ENCODE results near the gene PRORP. TPM values are rescaled to one million over a fixed set of nuclear protein-coding genes. Genes with fewer than 3 reads are reported as not detected.
A peak's percentile ranks its signal among the peaks of the same experiment; 100 is the strongest.

Gene PRORP
- total and polyA plus RNA-seq, 2 experiments from 2014 or later = 23.2 to 32.7 TPM

GRCh38 chr14:35124127-35124526 is 1.8 kb downstream of the PRORP start:
- H3K27ac ChIP-seq = no peak overlapping the region
- no peak for TF ChIP-seq EZH2phosphoT487 (IDR thresholded peaks at IDR 0.05; ENCODE audit: insufficient read depth, low read depth)
- no peak for TF ChIP-seq EZH2 (IDR thresholded peaks at IDR 0.05; ENCODE audit: insufficient read depth, poor library complexity, severe bottlenecking)
- H2AFZ ChIP-seq = no peak overlapping the region
- H3K4me3 ChIP-seq = peak overlapping the region; percentile 80
- no peak for DNase-seq
- peaks cover 66% of the 10 kb centered on the region for H3K79me2 ChIP-seq (ENCODE audit: insufficient read depth)
- peak overlapping the region; percentile 92; the same call in 1 of the 2 replicates for H3K9ac ChIP-seq
- H3F3A ChIP-seq (ENCODE audit: insufficient read depth) = peaks cover 13% of the 10 kb centered on the region; the same call in 1 of the 2 replicates
- no peaks in the 10 kb centered on the region for H3K9me2 ChIP-seq (ENCODE audit: insufficient read depth)
- no peaks in the 10 kb centered on the region for H3K9me3 ChIP-seq (ENCODE audit: low read depth)
- H3K4me1 ChIP-seq (ENCODE audit: insufficient read depth) = peaks cover 12% of the 10 kb centered on the region; the same call in 1 of the 2 replicates
- H4K20me1 ChIP-seq (ENCODE audit: insufficient read depth) = no peaks in the 10 kb centered on the region
- WGBS, 2 experiments (ENCODE audit: low coverage in 1 of 2, low lambda C conversion rate in 2 of 2, missing lambda C conversion rate in 2 of 2) = 100% methylated on average over 1 of the region's 1 CpG
- peak overlapping the region; percentile 97 for H3K4me2 ChIP-seq (ENCODE audit: unreplicated experiment)
- 0 out of 2 replicates have a peak, but pooled peaks cover 7% of the 10 kb centered on the region for H3K36me3 ChIP-seq (ENCODE audit: low read depth)
- no peaks in the 10 kb centered on the region for H3K27me3 ChIP-seq (replicated peaks; ENCODE audit: insufficient read depth)
- in situ Hi-C loops (cut with MboI) = no loop called here

GRCh38 chr14:35133542-35134328 is 11.4 kb downstream of the PRORP start:
- H3F3A ChIP-seq (ENCODE audit: insufficient read depth) = no peaks in the 10 kb centered on the region
- no peak overlapping the region for H3K4me2 ChIP-seq (ENCODE audit: unreplicated experiment)
- no peaks in the 10 kb centered on the region for H3K4me1 ChIP-seq (ENCODE audit: insufficient read depth)
- no peak for TF ChIP-seq EZH2 (IDR thresholded peaks at IDR 0.05; ENCODE audit: insufficient read depth, poor library complexity, severe bottlenecking)
- no peak for TF ChIP-seq EZH2phosphoT487 (IDR thresholded peaks at IDR 0.05; ENCODE audit: insufficient read depth, low read depth)
- no peaks in the 10 kb centered on the region for H3K27me3 ChIP-seq (replicated peaks; ENCODE audit: insufficient read depth)
- H3K27ac ChIP-seq = no peak overlapping the region
- peaks cover 72% of the 10 kb centered on the region for H3K79me2 ChIP-seq (ENCODE audit: insufficient read depth)
- no peak for DNase-seq
- no peaks in the 10 kb centered on the region for H3K9me2 ChIP-seq (ENCODE audit: insufficient read depth)
- H3K36me3 ChIP-seq (ENCODE audit: low read depth) = no peaks in the 10 kb centered on the region; the same call in none of the 2 replicates
- in situ Hi-C loops (cut with MboI) = loop anchor here (25.0 kb wide), 1 partner anchor 554 kb away; no protein-coding TSS in a partner anchor
- no peak overlapping the region for H3K4me3 ChIP-seq
- H3K9me3 ChIP-seq (ENCODE audit: low read depth) = no peaks in the 10 kb centered on the region
- H2AFZ ChIP-seq = no peak overlapping the region
- H3K9ac ChIP-seq = no peak overlapping the region
- 90 to 91% methylated on average over 6 of the region's 6 CpGs for WGBS, 2 experiments (ENCODE audit: low coverage in 1 of 2, low lambda C conversion rate in 2 of 2, missing lambda C conversion rate in 2 of 2)
- H4K20me1 ChIP-seq (ENCODE audit: insufficient read depth) = no peaks in the 10 kb centered on the region

GRCh38 chr14:35134329-35135123 is 12.2 kb downstream of the PRORP start:
- no peak overlapping the region for H3K4me2 ChIP-seq (ENCODE audit: unreplicated experiment)
- H3K9me2 ChIP-seq (ENCODE audit: insufficient read depth) = no peaks in the 10 kb centered on the region
- no peak overlapping the region for H3K4me3 ChIP-seq
- H3K27me3 ChIP-seq (replicated peaks; ENCODE audit: insufficient read depth) = no peaks in the 10 kb centered on the region
- H3F3A ChIP-seq (ENCODE audit: insufficient read depth) = no peaks in the 10 kb centered on the region
- TF ChIP-seq EZH2phosphoT487 (IDR thresholded peaks at IDR 0.05; ENCODE audit: insufficient read depth, low read depth) (no peak), EZH2 (IDR thresholded peaks at IDR 0.05; ENCODE audit: insufficient read depth, poor library complexity, severe bottlenecking) (no peak)
- in situ Hi-C loops (cut with MboI) = loop anchor here (25.0 kb wide), 1 partner anchor 553 kb away; no protein-coding TSS in a partner anchor
- no peaks in the 10 kb centered on the region for H3K4me1 ChIP-seq (ENCODE audit: insufficient read depth)
- no peak overlapping the region for H3K9ac ChIP-seq
- H4K20me1 ChIP-seq (ENCODE audit: insufficient read depth) = no peaks in the 10 kb centered on the region
- 97% methylated on average over 4 of the region's 4 CpGs for WGBS, 2 experiments (ENCODE audit: low coverage in 1 of 2, low lambda C conversion rate in 2 of 2, missing lambda C conversion rate in 2 of 2)
- H3K79me2 ChIP-seq (ENCODE audit: insufficient read depth) = peaks cover 64% of the 10 kb centered on the region
- no peaks in the 10 kb centered on the region; the same call in none of the 2 replicates for H3K36me3 ChIP-seq (ENCODE audit: low read depth)
- H3K9me3 ChIP-seq (ENCODE audit: low read depth) = no peaks in the 10 kb centered on the region
- no peak overlapping the region for H3K27ac ChIP-seq
- no peak overlapping the region for H2AFZ ChIP-seq
- DNase-seq = no peak

- 71 to 75% methylated on average over 5 of the region's 5 CpGs for WGBS, 2 experiments (ENCODE audit: low coverage in 1 of 2, low lambda C conversion rate in 2 of 2, missing lambda C conversion rate in 2 of 2)
- peaks cover 32% of the 10 kb centered on the region for H3K79me2 ChIP-seq (ENCODE audit: insufficient read depth)
Observed at GRCh38 chr14:35138585-35138984, 16.2 kb downstream of the PRORP start.

More at GRCh38 chr14:35138585-35138984, 16.2 kb downstream of the PRORP start:
- Histone ChIP-seq H3F3A (ENCODE audit: insufficient read depth) (no peaks in the 10 kb centered on the region), H3K9me3 (ENCODE audit: low read depth) (no peaks in the 10 kb centered on the region), H3K36me3 (ENCODE audit: low read depth) (no peaks in the 10 kb centered on the region), H3K4me2 (ENCODE audit: unreplicated experiment) (no peak overlapping the region), H3K27me3 (replicated peaks; ENCODE audit: insufficient read depth) (no peaks in the 10 kb centered on the region), H3K9ac (no peak overlapping the region), H3K4me3 (no peak overlapping the region), H2AFZ (no peak overlapping the region), H4K20me1 (ENCODE audit: insufficient read depth) (no peaks in the 10 kb centered on the region), H3K4me1 (ENCODE audit: insufficient read depth) (no peaks in the 10 kb centered on the region), H3K27ac (no peak overlapping the region), H3K9me2 (ENCODE audit: insufficient read depth) (no peaks in the 10 kb centered on the region)
- in situ Hi-C loops (cut with MboI) = loop anchor here (25.0 kb wide), 1 partner anchor 549 kb away; no protein-coding TSS in a partner anchor
- DNase-seq = no peak
- TF ChIP-seq EZH2phosphoT487 (IDR thresholded peaks at IDR 0.05; ENCODE audit: insufficient read depth, low read depth) = no peak
- TF ChIP-seq EZH2 (IDR thresholded peaks at IDR 0.05; ENCODE audit: insufficient read depth, poor library complexity, severe bottlenecking) = no peak
